C4-2B (cell line): ENCODE measurements around the gene RBBP8.

Experiments
- CTCF ChIP-seq: fragments of 450-650 bp; conservative IDR thresholded peaks from 2 replicates; pipeline ENCODE4 v1.5.1; 2017; ENCODE audit warnings: mild to moderate bottlenecking
- ZFX ChIP-seq: fragments of 450-650 bp; IDR thresholded peaks from 2 replicates; pipeline ENCODE4 v1.6.1; 2017

GRCh38 chr18:22936515-22936914 lies 3.4 kb downstream of the RBBP8 start:
- no peak for TF ChIP-seq CTCF
- TF ChIP-seq ZFX, result no peak
